Mesenchymal stem cell (in vitro differentiated cells and primary cell): Measurements from ENCODE around the gene MIPOL1.
"Not testable (repeated sequence)": the region's sequence is repeated elsewhere in the genome, so short reads cannot be mapped to it uniquely, and the experiment has no call there.

Experiments used
- DNase-seq: peaks from one replicate; pipeline ENCODE4 v3.0.0-alpha.2; 2013
- H2AFZ ChIP-seq: one replicate; pipeline ENCODE4 v1.6.1; 2013; ENCODE audit warnings: low read depth, mild to moderate bottlenecking, control low read depth, inconsistent platforms, low read length, moderate library complexity
- H2AK5ac ChIP-seq: 2 replicates; pipeline ENCODE4 v1.6.1; 2013; ENCODE audit warnings: low read length, moderate library complexity, mild to moderate bottlenecking, inconsistent platforms; ENCODE audit not compliant: severe bottlenecking
- H2BK120ac ChIP-seq: one replicate; pipeline ENCODE4 v1.6.1; 2013; ENCODE audit warnings: low read depth, mild to moderate bottlenecking, inconsistent platforms, low read length, moderate library complexity
- H2BK12ac ChIP-seq, 2 experiments: one replicate each; pipeline ENCODE4 v1.6.1; 2013; ENCODE audit warnings: inconsistent platforms in 2 of 2, low read length in 2 of 2, mild to moderate bottlenecking in 2 of 2, moderate library complexity in 2 of 2, control low read depth in 1 of 2
- H2BK15ac ChIP-seq: one replicate; pipeline ENCODE4 v1.6.1; 2013; ENCODE audit warnings: mild to moderate bottlenecking, low read depth, inconsistent platforms; ENCODE audit not compliant: poor library complexity, severe bottlenecking
- H2BK5ac ChIP-seq: 2 replicates; pipeline ENCODE4 v1.6.1; 2013; ENCODE audit warnings: low read depth, mild to moderate bottlenecking, low read length, control low read depth, inconsistent platforms; ENCODE audit not compliant: poor library complexity, severe bottlenecking
- H3K14ac ChIP-seq, 2 experiments: one replicate each; pipeline ENCODE4 v1.6.1; 2013; ENCODE audit warnings: inconsistent platforms in 2 of 2, low read length in 2 of 2, control low read depth in 1 of 2, mild to moderate bottlenecking in 1 of 2, moderate library complexity in 1 of 2
- H3K18ac ChIP-seq, 2 experiments: one replicate each; pipeline ENCODE4 v1.6.1; 2013; ENCODE audit warnings: inconsistent platforms in 2 of 2, low read length in 2 of 2, control low read depth in 1 of 2, low read depth in 1 of 2, mild to moderate bottlenecking in 1 of 2
- H3K23ac ChIP-seq, 2 experiments: one replicate each; pipeline ENCODE4 v1.6.1; 2013; ENCODE audit warnings: inconsistent platforms in 2 of 2, low read length in 2 of 2, mild to moderate bottlenecking in 2 of 2, moderate library complexity in 2 of 2, control low read depth in 1 of 2
- H3K27ac ChIP-seq: 2 replicates; pipeline ENCODE4 v1.5.1; 2013; ENCODE audit warnings: mild to moderate bottlenecking, moderate library complexity, low read length, control low read depth, inconsistent platforms; ENCODE audit not compliant: poor library complexity, severe bottlenecking
- H3K27me3 ChIP-seq, 2 experiments: 2 replicates each; pipeline versions ENCODE4 v1.6.1 to v1.7.0; 2013; ENCODE audit warnings: low read length in 2 of 2, mild to moderate bottlenecking in 2 of 2, moderate library complexity in 2 of 2, control low read depth in 1 of 2, inconsistent platforms in 1 of 2; ENCODE audit not compliant: control insufficient read depth in 1 of 2, insufficient read depth in 1 of 2
- H3K36me3 ChIP-seq, 2 experiments: 2 replicates each; pipeline versions ENCODE4 v1.6.1 to v1.7.0; 2013; ENCODE audit warnings: low read length in 2 of 2, control low read depth in 1 of 2, inconsistent platforms in 1 of 2, low read depth in 1 of 2, mild to moderate bottlenecking in 1 of 2; ENCODE audit not compliant: insufficient read depth in 2 of 2, control insufficient read depth in 1 of 2
- H3K4ac ChIP-seq, 2 experiments: one replicate each; pipeline ENCODE4 v1.6.1; 2013; ENCODE audit warnings: inconsistent platforms in 2 of 2, low read length in 2 of 2, mild to moderate bottlenecking in 2 of 2, moderate library complexity in 2 of 2, control low read depth in 1 of 2, low read depth in 1 of 2
- H3K4me1 ChIP-seq: 2 replicates; pipeline ENCODE4 v1.6.1; 2013; ENCODE audit warnings: low read depth, low read length, control low read depth; ENCODE audit not compliant: control insufficient read depth, insufficient read depth
- H3K4me2 ChIP-seq: 2 replicates; pipeline ENCODE4 v1.6.1; 2013; ENCODE audit warnings: low read length, mild to moderate bottlenecking, inconsistent platforms; ENCODE audit not compliant: poor library complexity, severe bottlenecking
- H3K4me3 ChIP-seq, 2 experiments: 2 replicates each; pipeline versions ENCODE4 v1.5.1 to v1.7.0; 2013; ENCODE audit warnings: low read length in 2 of 2, mild to moderate bottlenecking in 2 of 2, control low read depth in 1 of 2, low read depth in 1 of 2; ENCODE audit not compliant: insufficient read depth in 1 of 2
- H3K79me1 ChIP-seq: replicated peaks from 2 replicates; pipeline ENCODE4 v1.6.1; 2013; ENCODE audit warnings: mild to moderate bottlenecking, control low read depth, low read length, inconsistent platforms; ENCODE audit not compliant: poor library complexity, severe bottlenecking
- H3K9ac ChIP-seq: 2 replicates; pipeline ENCODE4 v1.7.0; 2013; ENCODE audit warnings: mild to moderate bottlenecking, low read length, moderate library complexity
- H3K9me3 ChIP-seq: 2 replicates; pipeline ENCODE4 v1.7.0; 2013; ENCODE audit warnings: mild to moderate bottlenecking, low read length; ENCODE audit not compliant: control insufficient read depth
- H4K8ac ChIP-seq: one replicate; pipeline ENCODE4 v1.6.1; 2013; ENCODE audit warnings: inconsistent platforms, mild to moderate bottlenecking, low read length, moderate library complexity
- H4K91ac ChIP-seq: one replicate; pipeline ENCODE4 v1.6.1; 2013; ENCODE audit warnings: mild to moderate bottlenecking, low read length, inconsistent platforms
- WGBS: methylation state at CpG from one replicate; pipeline ENCODE4 v1.1.7; 2013; ENCODE audit warnings: mixed read lengths; 5-methylcytosine and 5-hydroxymethylcytosine counted together

Gene MIPOL1

DNA sequence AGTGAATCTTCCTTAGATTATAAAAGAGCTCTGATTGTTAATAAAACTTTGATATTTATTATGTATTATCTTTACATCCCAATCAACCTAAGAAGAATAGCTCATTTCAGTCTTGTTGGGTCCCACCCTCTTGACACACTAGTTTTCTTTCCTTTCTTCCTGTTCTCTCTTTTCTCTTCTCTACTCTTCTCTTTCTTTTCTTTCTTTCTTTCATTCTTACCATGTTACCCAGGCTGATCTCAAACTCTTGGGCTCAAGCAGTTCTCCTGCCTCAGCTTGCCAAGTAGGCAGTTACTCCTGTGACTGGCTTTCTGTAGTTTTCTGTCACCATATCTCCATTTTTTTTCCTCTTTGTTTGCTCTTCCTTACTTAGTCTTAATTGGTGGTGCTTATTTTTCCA, 177.8 kb downstream of the MIPOL1 start:
- Histone ChIP-seq H3K9ac (no peak overlapping the region), H2AK5ac (no peak overlapping the region), H2BK15ac (no peak overlapping the region), H3K4ac (no peak overlapping the region), H3K36me3 (no peaks in the 10 kb centered on the region), H3K27ac (no peak overlapping the region), H3K23ac (no peak overlapping the region), H3K27me3 (no peaks in the 10 kb centered on the region), H3K18ac (no peak overlapping the region), H2BK5ac (no peak overlapping the region), H2BK120ac (no peak overlapping the region), H4K8ac (no peak overlapping the region), H2AFZ (no peak overlapping the region), H2BK12ac (no peak overlapping the region), H3K4me3 (no peak overlapping the region), H3K9me3 (no peaks in the 10 kb centered on the region), H3K4me2 (no peak overlapping the region), H3K79me1 (no peaks in the 10 kb centered on the region), H3K14ac (no peak overlapping the region), H4K91ac (no peak overlapping the region), H3K4me1 (no peaks in the 10 kb centered on the region)
- DNase-seq, result no peak

DNA sequence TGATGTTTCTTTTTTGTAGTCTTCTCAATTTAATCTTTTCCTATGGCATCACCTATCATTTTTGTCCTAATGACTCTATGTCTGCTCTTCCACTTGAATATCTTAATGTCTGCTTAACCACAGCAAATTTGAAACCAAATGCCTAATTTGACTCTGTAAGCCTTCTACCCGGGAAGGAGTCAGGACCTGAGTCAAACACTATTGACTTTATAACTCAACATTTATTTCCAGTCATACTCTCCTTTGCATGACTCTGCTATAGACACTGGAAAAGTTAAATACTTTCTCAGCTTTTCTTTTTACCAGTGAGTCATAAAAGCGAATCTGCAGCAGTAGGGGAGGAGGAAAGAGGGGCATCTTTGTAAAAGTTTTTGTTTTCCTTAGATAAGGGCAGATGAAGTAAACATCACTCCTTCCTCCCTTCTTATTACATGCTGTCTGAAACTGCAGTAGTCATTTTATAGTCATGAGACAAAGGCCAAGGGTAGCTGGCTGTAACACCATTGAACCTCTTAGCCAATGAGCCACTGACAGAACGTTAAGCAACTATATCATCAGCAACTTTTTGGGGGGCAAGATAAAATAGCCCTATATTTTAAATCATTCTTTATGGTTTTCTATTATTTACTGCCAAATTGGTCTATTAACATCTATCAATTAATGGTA, 179.3 kb downstream of the MIPOL1 start:
- Histone ChIP-seq H3K27ac (no peak overlapping the region), H2BK120ac (no peak overlapping the region), H3K18ac (no peak overlapping the region), H2AFZ (no peak overlapping the region), H3K4me2 (no peak overlapping the region), H4K8ac (no peak overlapping the region), H3K27me3 (no peaks in the 10 kb centered on the region), H2AK5ac (no peak overlapping the region), H3K14ac (no peak overlapping the region), H2BK5ac (no peak overlapping the region), H4K91ac (no peak overlapping the region), H3K4me3 (no peak overlapping the region), H3K4ac (no peak overlapping the region), H3K79me1 (no peaks in the 10 kb centered on the region), H2BK15ac (no peak overlapping the region), H3K36me3 (no peaks in the 10 kb centered on the region), H3K23ac (no peak overlapping the region), H3K9me3 (no peaks in the 10 kb centered on the region), H3K9ac (no peak overlapping the region), H2BK12ac (no peak overlapping the region), H3K4me1 (no peaks in the 10 kb centered on the region)
- no peak for DNase-seq
- WGBS, result 56% methylated on average over 1 of the region's 3 CpGs

DNA sequence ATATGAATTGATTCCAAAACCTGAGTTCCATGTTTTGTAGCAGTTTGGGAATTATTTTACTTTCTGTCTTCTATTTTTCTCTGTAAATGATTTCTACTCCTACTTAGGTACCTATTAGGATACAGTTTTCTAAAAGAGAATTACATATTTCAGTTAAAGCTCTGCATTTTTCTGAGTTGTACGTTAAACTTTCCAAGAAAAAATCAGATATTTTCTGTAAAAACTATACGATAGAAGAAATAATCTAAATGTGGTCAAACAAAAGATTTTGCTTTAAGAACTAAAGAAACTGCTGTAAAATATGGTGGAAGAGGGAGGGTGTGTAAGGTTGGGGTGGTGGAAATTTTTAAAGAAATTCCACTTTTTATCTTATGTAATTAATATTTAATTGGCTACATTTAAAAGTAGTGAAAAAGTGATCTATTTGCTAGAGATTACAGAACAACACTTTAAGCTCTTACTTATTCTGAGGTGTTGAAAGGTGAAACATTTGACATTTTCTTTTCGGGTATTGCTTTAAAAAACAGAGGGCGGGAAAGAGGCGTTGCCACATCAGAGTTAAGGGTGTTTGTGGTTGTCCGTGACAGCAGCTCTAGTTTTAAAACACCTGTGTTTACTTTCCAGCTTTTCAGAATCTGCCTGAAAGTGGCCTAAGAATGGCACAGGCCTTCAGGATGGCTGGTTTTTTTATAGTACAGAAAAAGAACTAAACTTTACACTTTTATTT, 187.3 kb downstream of the MIPOL1 start:
- Histone ChIP-seq H2BK12ac (no peak overlapping the region), H3K9ac (no peak overlapping the region), H2BK120ac (no peak overlapping the region), H4K8ac (no peak overlapping the region), H3K27me3 (no peaks in the 10 kb centered on the region), H2BK15ac (no peak overlapping the region), H3K23ac (no peak overlapping the region), H3K79me1 (no peaks in the 10 kb centered on the region), H2BK5ac (no peak overlapping the region), H3K36me3 (no peaks in the 10 kb centered on the region), H2AK5ac (no peak overlapping the region), H3K4me1 (no peaks in the 10 kb centered on the region), H2AFZ (no peak overlapping the region), H3K9me3 (no peaks in the 10 kb centered on the region), H3K27ac (no peak overlapping the region), H4K91ac (no peak overlapping the region), H3K18ac (no peak overlapping the region), H3K14ac (no peak overlapping the region), H3K4me3 (no peak overlapping the region), H3K4ac (no peak overlapping the region), H3K4me2 (no peak overlapping the region)
- 70% methylated on average over 4 of the region's 6 CpGs for WGBS
- no peak for DNase-seq

DNA sequence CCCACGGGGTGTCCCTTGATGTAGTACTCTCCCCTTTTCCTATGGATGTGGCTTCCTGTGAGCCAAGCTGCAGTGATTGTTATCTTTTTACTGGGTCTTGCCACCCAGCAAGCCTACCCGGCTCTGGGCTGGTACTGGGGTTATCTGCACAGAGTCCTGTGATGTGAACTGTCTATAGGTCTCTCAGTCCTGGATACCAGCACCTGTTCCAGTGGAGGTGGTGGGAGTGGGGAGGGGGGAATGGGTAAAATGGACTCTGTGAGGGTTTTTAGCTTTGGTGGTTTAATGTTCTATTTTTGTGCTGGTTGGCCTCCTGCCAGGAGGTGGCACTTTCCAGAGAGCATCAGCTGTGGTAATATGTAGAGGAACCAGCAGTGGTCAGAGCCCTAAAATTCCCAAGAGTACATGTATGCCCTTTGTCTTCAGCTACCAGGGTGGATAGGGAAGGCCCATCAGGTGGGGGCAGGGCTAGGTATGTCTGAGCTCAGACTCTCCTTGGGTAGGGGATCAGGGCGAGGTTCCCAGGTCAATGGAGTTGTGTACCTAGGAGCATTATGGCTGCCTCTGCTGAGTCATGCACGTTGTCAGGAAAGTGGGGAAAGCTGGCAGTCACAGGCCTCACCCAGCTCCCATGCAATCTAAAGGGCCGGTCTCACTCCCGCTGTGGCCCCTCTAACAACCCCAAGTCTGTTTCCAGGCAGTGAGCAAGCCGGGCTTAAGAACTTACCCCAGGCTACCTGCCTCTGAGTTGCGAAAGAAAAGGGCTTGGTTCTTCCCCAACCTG, 199.6 kb downstream of the MIPOL1 start:
- not testable (repeated sequence) for H3K79me1 ChIP-seq, H3K4me1 ChIP-seq, H3K18ac ChIP-seq, H2BK15ac ChIP-seq, H2AFZ ChIP-seq, H2BK5ac ChIP-seq, H3K27me3 ChIP-seq, H4K91ac ChIP-seq, DNase-seq, H3K14ac ChIP-seq, H2BK120ac ChIP-seq, H3K4me3 ChIP-seq, H3K27ac ChIP-seq, H3K9ac ChIP-seq, H2BK12ac ChIP-seq, H2AK5ac ChIP-seq, H3K36me3 ChIP-seq, H3K4me2 ChIP-seq, H3K4ac ChIP-seq, H4K8ac ChIP-seq, H3K23ac ChIP-seq
- 84% methylated on average over 8 of the region's 8 CpGs for WGBS
- H3K9me3 ChIP-seq, result peaks cover 22% of the 10 kb centered on the region
